PC-3 (cell line): ENCODE data around the gene ORMDL1. TPM values are rescaled to one million over a fixed set of nuclear protein-coding genes. Genes with fewer than 3 reads are reported as not detected.

Experiments used
- ATAC-seq: fragments of 200-7000 bp; cut with Tn5 transposase; 2 replicates; pipeline ENCODE4 v1.9.1; 2020; ENCODE audit warnings: mild to moderate bottlenecking, moderate library complexity
- BruUV-seq: library from RNA; stranded (reverse); fragments of 400-500 nt; replicated peaks from 2 replicates; lab custom pipeline; 2021; lab: Mats Ljungman, UMichigan
- CTCF ChIA-PET: fragments of 300-600 bp; sonication (Branson Sonifier 250); formaldehyde crosslinking; loops from one replicate; lab custom pipeline; 2022; ENCODE audit warnings: antibody characterized with exemption; lab: Charles Lee
- POLR2A ChIA-PET: fragments of 300-600 bp; sonication (Branson Sonifier 250); formaldehyde crosslinking; loops from one replicate; lab custom pipeline; 2022; ENCODE audit warnings: antibody characterized with exemption; ENCODE audit not compliant: unreplicated experiment; lab: Charles Lee
- DNase-seq: peaks from one replicate; pipeline ENCODE4 v3.0.0-alpha.2; 2015
- H2AFZ ChIP-seq: fragments of 300-600 bp; sonication (generic); 2 replicates; pipeline ENCODE4 v1.6.0; 2016; ENCODE audit warnings: antibody characterized with exemption, low read length
- H3F3A ChIP-seq: fragments of 300-600 bp; sonication (generic); one replicate; pipeline ENCODE4 v1.6.0; 2017; ENCODE audit warnings: antibody characterized with exemption, low read length, control low read depth, mild to moderate bottlenecking; ENCODE audit not compliant: unreplicated experiment
- H3K27ac ChIP-seq: fragments of 300-600 bp; sonication (generic); 2 replicates; pipeline ENCODE4 v1.5.1; 2016; ENCODE audit warnings: mild to moderate bottlenecking, low read length
- H3K27me3 ChIP-seq: fragments of 300-600 bp; sonication (generic); 2 replicates; pipeline ENCODE4 v1.6.1; 2016; ENCODE audit warnings: low read length, mixed read lengths
- H3K36me3 ChIP-seq: fragments of 300-600 bp; sonication (generic); 2 replicates; pipeline ENCODE4 v1.6.1; 2016; ENCODE audit warnings: low read depth, mixed run types, low read length, mixed read lengths
- H3K4me1 ChIP-seq: fragments of 300-600 bp; sonication (generic); 2 replicates; pipeline ENCODE4 v1.5.1; 2016; ENCODE audit warnings: low read length; ENCODE audit not compliant: insufficient read depth
- H3K4me2 ChIP-seq: fragments of 300-600 bp; sonication (generic); 2 replicates; pipeline ENCODE4 v1.6.0; 2016; ENCODE audit warnings: low read length
- H3K4me3 ChIP-seq: fragments of 300-600 bp; sonication (generic); 2 replicates; pipeline ENCODE4 v1.5.1; 2016; ENCODE audit warnings: mild to moderate bottlenecking, low read length, mixed read lengths
- H3K79me2 ChIP-seq: fragments of 300-600 bp; sonication (generic); 2 replicates; pipeline ENCODE4 v1.6.1; 2017; ENCODE audit warnings: low read length, mixed read lengths
- H3K9ac ChIP-seq: fragments of 300-600 bp; sonication (generic); 2 replicates; pipeline ENCODE4 v1.6.0; 2016; ENCODE audit warnings: mild to moderate bottlenecking, low read length
- H3K9me2 ChIP-seq: fragments of 300-600 bp; sonication (generic); replicated peaks from 2 replicates; pipeline ENCODE4 v1.6.1; 2016; ENCODE audit warnings: mixed run types, low read length, mixed read lengths
- H3K9me3 ChIP-seq: fragments of 300-600 bp; sonication (generic); 2 replicates; pipeline ENCODE4 v1.6.1; 2016; ENCODE audit warnings: low read length, mixed read lengths
- H4K20me1 ChIP-seq: fragments of 300-600 bp; sonication (generic); 2 replicates; pipeline ENCODE4 v1.6.1; 2016; ENCODE audit warnings: low read length, mixed read lengths
- CTCF ChIP-seq: fragments of 300-600 bp; sonication (generic); conservative IDR thresholded peaks from 2 replicates; pipeline ENCODE4 v1.5.1; 2017; ENCODE audit warnings: antibody characterized with exemption, low read depth, mild to moderate bottlenecking, low read length
- EZH2 ChIP-seq: fragments of 300-600 bp; sonication (generic); IDR thresholded peaks from one replicate; pipeline ENCODE4 v1.6.1; 2017; ENCODE audit warnings: antibody characterized with exemption, mild to moderate bottlenecking, low read length; ENCODE audit not compliant: unreplicated experiment
- EZH2phosphoT487 ChIP-seq: fragments of 300-600 bp; sonication (generic); IDR thresholded peaks from 2 replicates; pipeline ENCODE4 v1.6.1; 2018; ENCODE audit warnings: mild to moderate bottlenecking, antibody characterized with exemption, low read length, borderline replicate concordance
- intact Hi-C: fragments of 100-400 bp; cut with micrococcal nuclease; formaldehyde crosslinking; loops from 2 replicates; pipeline ENCODE4 v1.9.0; 2023
- total RNA-seq: library from RNA; depleted of rRNA; stranded (reverse); fragments of >200 nt; gene quantifications from 2 replicates; pipeline ENCODE4 v1.2.3, GENCODE V29; 2014

ORMDL1 gene
- total RNA-seq, 1 experiment from 2014 or later = 64.5 TPM

- no TSS peak for BruUV-seq
- DNase-seq (no peak), ATAC-seq (no peak)
- Histone ChIP-seq H3K9me3 (no peaks in the 10 kb centered on the region), H3K79me2 (peaks cover 33% of the 10 kb centered on the region), H3K9ac (no peak overlapping the region), H2AFZ (no peak overlapping the region), H3K4me1 (no peaks in the 10 kb centered on the region), H3K4me2 (no peak overlapping the region), H3K9me2 (no peaks in the 10 kb centered on the region), H4K20me1 (no peaks in the 10 kb centered on the region), H3K27me3 (no peaks in the 10 kb centered on the region), H3K27ac (no peak overlapping the region), H3F3A (no peaks in the 10 kb centered on the region), H3K36me3 (peaks cover 23% of the 10 kb centered on the region), H3K4me3 (no peak overlapping the region)
- intact Hi-C loops = no loop called here
- CTCF ChIA-PET = no interaction called here
- POLR2A ChIA-PET = no interaction called here
- TF ChIP-seq CTCF (no peak), EZH2 (no peak), EZH2phosphoT487 (no peak)
Observed at GRCh38 chr2:189791338-189792042, 7.4 kb upstream of the ORMDL1 start.

GRCh38 chr2:189783451-189783926 lies 650 bp downstream of the ORMDL1 start:
- Histone ChIP-seq H2AFZ (peak overlapping the region; percentile 91), H3K9ac (peak overlapping the region; percentile 84), H3K27ac (peak overlapping the region; percentile 71), H3K9me2 (no peaks in the 10 kb centered on the region), H3F3A (no peaks in the 10 kb centered on the region), H3K79me2 (peaks cover 78% of the 10 kb centered on the region), H3K9me3 (no peaks in the 10 kb centered on the region), H3K4me3 (peak overlapping the region; percentile 80), H3K4me2 (peak overlapping the region; percentile 79), H4K20me1 (no peaks in the 10 kb centered on the region), H3K27me3 (no peaks in the 10 kb centered on the region), H3K4me1 (peaks cover 19% of the 10 kb centered on the region), H3K36me3 (peaks cover 32% of the 10 kb centered on the region)
- DNase-seq = peak; percentile 31
- POLR2A ChIA-PET = no interaction called here
- CTCF ChIA-PET = no interaction called here
- intact Hi-C loops = loop anchor here (5.0 kb wide), 1 partner anchor 121 kb away; the partner anchor contains the start of gene ASNSD1
- no TSS peak for BruUV-seq
- ATAC-seq = peak; percentile 16
- TF ChIP-seq CTCF (no peak), EZH2 (no peak), EZH2phosphoT487 (no peak)

DNA sequence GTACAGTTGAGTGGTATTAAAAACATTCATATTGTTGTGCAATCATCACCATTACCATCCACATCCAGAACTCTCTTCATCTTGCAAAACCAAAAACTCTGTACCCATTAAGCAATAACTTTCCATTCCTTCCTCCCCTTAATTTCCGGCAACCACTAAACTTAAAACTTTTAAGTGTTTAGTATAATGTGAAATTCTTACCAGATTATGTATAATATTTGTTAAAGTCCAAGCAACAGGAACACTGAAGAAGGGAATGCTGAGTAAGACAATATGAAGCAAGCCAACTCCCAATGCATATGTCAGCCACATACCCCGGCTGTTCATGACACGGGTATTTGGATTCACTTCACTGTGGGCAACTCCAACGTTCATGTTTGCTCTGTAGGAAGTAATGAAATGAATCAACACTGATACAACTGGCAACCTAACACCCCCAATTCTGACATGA lies 1.9 kb downstream of the ORMDL1 start:
- H3K36me3 ChIP-seq = peaks cover 32% of the 10 kb centered on the region
- DNase-seq (peak; percentile 36), ATAC-seq (no peak)
- peak overlapping the region; percentile 80 for H3K4me3 ChIP-seq
- H3K9me3 ChIP-seq = no peaks in the 10 kb centered on the region
- H3K4me2 ChIP-seq = peak overlapping the region; percentile 79
- H3K9ac ChIP-seq = no peak overlapping the region
- no peaks in the 10 kb centered on the region for H3K9me2 ChIP-seq
- ChIA-PET CTCF (no interaction called here), POLR2A (no interaction called here)
- H3K4me1 ChIP-seq = peaks cover 19% of the 10 kb centered on the region
- no peak overlapping the region for H2AFZ ChIP-seq
- intact Hi-C loops = loop anchor here (5.0 kb wide), 1 partner anchor 120 kb away; the partner anchor contains the start of gene ASNSD1
- no peak for TF ChIP-seq EZH2phosphoT487
- TF ChIP-seq CTCF = no peak
- no peak for TF ChIP-seq EZH2
- H3K27me3 ChIP-seq = no peaks in the 10 kb centered on the region
- no peaks in the 10 kb centered on the region for H3F3A ChIP-seq
- no peak overlapping the region for H3K27ac ChIP-seq
- no peaks in the 10 kb centered on the region for H4K20me1 ChIP-seq
- peaks cover 71% of the 10 kb centered on the region for H3K79me2 ChIP-seq
- BruUV-seq = no TSS peak
